GM12891 (cell line): Measurements from ENCODE around the gene POLE2.

Experiments used
- PAX5 ChIP-seq: IDR thresholded peaks from 2 replicates; pipeline ENCODE4 v1.6.1; 2011; ENCODE audit warnings: low read length, moderate library complexity, mild to moderate bottlenecking; ENCODE audit not compliant: insufficient read depth, severe bottlenecking
- POLR2A ChIP-seq: IDR thresholded peaks from 2 replicates; pipeline ENCODE4 v1.6.1; 2011; ENCODE audit warnings: low read depth, low read length, control low read depth
- POLR2AphosphoS5 ChIP-seq: IDR thresholded peaks from 2 replicates; pipeline ENCODE4 v1.6.1; 2011; ENCODE audit warnings: low read depth, low read length, control low read depth
- POU2F2 ChIP-seq: IDR thresholded peaks from 2 replicates; pipeline ENCODE4 v1.6.1; 2011; ENCODE audit warnings: low read depth, mild to moderate bottlenecking, control low read depth, low read length, moderate library complexity
- SPI1 ChIP-seq: IDR thresholded peaks from 2 replicates; pipeline ENCODE4 v1.6.1; 2011; ENCODE audit warnings: low read depth, low read length, control low read depth
- TAF1 ChIP-seq: IDR thresholded peaks from 2 replicates; pipeline ENCODE4 v1.6.1; 2011; ENCODE audit warnings: low read depth, low read length, control low read depth

DNA sequence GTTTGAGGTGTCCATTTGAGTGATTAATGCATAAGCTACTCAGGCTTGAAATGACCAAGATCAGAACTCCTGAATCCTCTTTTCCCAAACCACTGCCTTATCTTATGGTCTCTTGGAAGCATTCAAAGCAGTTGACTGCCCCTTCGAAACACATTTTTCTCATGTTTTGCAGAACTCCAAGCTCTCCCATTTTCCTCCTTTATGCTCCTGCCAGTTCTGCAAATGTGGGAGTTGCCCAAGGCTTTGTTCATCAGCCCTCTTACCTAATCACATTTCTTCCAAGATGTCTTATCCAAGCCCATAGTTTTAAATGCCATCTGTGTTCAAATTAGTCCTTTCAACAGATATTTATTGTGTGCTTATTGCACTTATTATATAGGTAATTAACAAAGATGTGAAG is 51.1 kb downstream of the POLE2 start:
- TF ChIP-seq POLR2AphosphoS5 (no peak), POLR2A (no peak), TAF1 (no peak), SPI1 (no peak), PAX5 (no peak), POU2F2 (no peak)
